Posterior cingulate gyrus (tissue), 11 donors: ENCODE measurements around the gene LRMDA.

Source experiments
- DNase-seq, 10 donors: peaks; one replicate each; pipeline versions ENCODE4 v3.0.0 to v3.0.0-alpha.2; 2020 to 2021; ENCODE audit warnings: mixed read lengths in 3 of 10
- intact Hi-C: fragments of 100-400 bp; cut with DNase I; formaldehyde crosslinking; loops from one replicate; pipeline ENCODE4 v1.15.1; 2023

The LRMDA gene

GRCh38 chr10:75652146-75652740, 220.8 kb downstream of the LRMDA start:
- DNase-seq: no peak
- intact Hi-C loops: no loop called here

DNA sequence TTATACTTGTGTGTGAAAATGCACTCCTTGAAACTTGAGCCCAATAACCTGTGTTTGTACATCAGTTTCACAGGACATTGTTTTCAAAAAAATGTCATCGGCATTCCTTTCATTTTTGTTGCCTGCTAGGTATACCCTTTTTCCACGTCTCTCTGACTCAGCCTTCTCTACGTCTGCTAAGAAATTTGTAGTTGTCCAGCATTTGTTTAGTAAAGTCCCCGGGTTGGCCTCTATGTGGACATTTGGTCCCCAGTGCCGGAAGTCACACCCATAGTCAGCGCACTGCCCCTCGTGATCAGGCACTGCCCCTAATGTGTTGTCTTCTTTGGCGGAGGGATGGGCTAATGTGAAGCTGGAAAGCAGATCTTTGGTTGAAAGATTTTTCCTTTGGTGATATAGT, 222.3 kb downstream of the LRMDA start:
- DNase-seq: no peak
- intact Hi-C loops: no loop called here

- DNase-seq: no peak
- intact Hi-C loops: no loop called here
Observed at GRCh38 chr10:75654171-75654771, 222.8 kb downstream of the LRMDA start.

DNA sequence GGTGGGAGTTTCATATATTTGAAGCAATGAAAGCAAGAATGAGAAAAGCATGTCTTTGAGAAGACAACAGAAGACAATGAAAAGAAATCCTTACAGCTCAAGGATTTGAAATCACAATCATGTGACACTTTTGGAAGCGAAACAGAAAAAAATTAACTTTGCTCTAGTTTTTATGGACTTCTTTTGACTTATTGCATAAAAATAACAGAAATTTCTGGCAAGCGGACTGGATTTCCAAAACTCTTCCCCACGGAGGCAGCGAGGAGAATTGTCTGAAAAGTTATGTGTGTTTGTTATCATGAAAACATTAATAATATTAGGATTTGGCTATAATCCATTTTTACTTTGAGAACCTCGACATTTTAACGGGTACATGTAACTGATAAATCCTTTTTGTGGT, 223.3 kb downstream of the LRMDA start:
- DNase-seq: no peak
- intact Hi-C loops: no loop called here

DNA sequence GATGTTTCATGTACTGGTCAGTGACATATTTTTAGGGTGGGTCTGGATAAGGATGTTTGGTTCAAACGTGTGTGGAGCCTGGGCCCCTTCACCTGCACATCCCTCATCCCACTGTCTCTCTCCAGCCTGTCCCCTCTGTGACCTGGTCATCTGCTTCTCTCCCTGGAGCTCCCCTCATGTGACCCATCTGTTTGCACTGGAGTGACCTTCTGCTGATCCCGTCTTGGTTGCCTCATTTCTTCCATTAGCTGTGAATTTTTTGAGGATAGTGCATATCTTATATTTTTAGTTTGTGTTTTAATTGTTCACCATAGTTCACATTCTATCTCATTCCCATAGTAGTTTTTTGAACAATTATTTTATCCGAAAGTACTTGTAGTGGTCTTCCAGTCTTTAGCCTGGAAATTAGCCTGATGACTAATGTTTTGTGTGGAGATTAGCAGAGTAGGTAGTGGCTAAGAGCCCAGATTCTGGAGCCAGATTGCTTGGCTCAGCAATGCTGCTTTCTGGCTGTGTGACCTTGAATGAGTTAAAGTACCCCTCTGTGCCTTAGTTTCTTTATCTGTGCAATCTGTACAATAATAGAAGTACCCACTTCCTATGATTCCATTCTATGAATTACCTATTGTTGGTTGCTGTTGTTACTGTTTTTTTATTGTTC, 224.5 kb downstream of the LRMDA start:
- intact Hi-C loops: no loop called here
- DNase-seq: no peak

DNA sequence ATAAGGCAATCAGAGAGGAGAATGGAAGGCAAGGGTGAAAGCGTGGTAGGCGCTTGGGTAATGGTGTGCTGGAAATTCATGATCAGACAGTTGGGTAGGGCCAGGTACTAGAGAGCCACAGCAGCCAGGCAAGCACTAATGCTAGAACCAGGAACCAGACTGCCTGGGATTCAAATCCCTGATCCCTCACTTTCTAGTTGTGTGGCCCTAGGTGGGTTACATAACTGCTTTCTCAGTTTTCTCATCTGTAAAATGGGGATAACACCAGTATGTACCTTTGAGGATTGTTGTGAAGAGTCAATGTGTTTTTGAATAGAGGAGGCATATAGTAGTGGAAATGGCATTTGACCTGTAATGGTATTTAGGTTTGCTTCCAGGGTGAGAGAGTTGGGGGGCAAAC, 225.9 kb downstream of the LRMDA start:
- intact Hi-C loops: no loop called here
- DNase-seq: no peak

GRCh38 chr10:75658036-75658435, 226.6 kb downstream of the LRMDA start:
- intact Hi-C loops: no loop called here
- DNase-seq: no peak

DNA sequence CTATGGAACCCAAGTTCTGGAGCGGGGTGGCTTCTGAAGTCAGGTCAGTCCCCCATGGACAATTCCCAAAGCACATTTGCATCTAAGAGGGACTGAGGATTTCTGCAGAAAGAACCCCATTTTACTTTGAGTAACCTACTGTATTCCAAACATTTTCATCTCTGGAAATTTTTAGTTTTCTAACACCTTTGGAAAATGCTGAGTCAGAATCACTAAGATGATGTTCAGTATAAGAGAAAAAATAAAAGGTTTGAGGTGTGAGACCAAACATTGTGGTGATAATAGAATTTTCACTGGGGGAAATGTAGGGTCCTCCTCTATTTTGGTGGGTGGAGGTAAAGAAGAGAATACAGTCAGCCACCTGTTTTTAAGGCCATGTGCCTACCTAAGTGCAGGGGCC, 227.1 kb downstream of the LRMDA start:
- no peak for DNase-seq
- intact Hi-C loops: no loop called here

GRCh38 chr10:75658915-75659314, 227.5 kb downstream of the LRMDA start:
- no peak for DNase-seq
- intact Hi-C loops: no loop called here

GRCh38 chr10:75660823-75661222, 229.4 kb downstream of the LRMDA start:
- DNase-seq: peak in 1 of 10 donors; percentile 78

GRCh38 chr10:75662715-75663114, 231.3 kb downstream of the LRMDA start:
- DNase-seq: no peak

More at GRCh38 chr10:75660823-75661222, 229.4 kb downstream of the LRMDA start:
- intact Hi-C loops: no loop called here

GRCh38 chr10:75663947-75664664, 232.7 kb downstream of the LRMDA start:
- DNase-seq: no peak
- intact Hi-C loops: no loop called here

More at GRCh38 chr10:75662715-75663114, 231.3 kb downstream of the LRMDA start:
- intact Hi-C loops: no loop called here

DNA sequence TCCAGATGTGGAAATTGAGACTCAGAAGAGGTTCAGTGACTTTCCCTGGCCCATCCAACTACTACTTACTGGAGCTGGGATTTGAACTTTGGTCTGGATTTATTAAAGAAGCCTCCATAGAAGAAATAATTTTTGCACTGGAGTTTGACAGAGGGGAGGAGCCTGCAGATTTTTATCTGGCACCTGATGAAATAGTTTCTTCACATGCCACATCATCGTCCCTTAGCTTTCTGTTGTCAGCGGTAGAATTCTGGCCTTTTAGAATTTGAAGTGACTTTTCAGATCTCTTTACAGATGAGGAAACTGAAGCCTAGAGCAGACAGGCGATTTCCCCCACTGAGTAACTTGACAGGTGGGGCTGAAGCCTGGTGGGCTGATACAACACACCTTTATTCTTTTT, 233.5 kb downstream of the LRMDA start:
- intact Hi-C loops: no loop called here
- DNase-seq: no peak

DNA sequence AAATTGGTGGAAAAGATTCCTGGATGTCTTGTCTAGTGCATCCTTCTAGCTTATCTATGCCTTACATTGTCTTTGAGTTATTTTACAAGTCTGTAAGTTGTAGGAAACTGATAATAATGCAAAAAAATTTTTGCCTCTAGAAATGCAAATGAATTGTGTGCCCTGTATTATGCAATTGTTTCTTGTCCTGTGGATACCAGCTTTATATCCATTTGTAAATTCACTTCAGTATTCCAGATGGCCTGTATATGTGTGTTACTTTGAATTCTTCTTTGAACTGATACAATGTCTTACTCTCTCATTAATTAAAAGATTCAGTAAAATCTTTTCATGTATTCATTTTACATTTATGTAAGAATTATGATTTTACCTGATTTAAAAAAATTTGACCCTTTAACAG, 234.3 kb downstream of the LRMDA start:
- no peak for DNase-seq
- intact Hi-C loops: no loop called here

DNA sequence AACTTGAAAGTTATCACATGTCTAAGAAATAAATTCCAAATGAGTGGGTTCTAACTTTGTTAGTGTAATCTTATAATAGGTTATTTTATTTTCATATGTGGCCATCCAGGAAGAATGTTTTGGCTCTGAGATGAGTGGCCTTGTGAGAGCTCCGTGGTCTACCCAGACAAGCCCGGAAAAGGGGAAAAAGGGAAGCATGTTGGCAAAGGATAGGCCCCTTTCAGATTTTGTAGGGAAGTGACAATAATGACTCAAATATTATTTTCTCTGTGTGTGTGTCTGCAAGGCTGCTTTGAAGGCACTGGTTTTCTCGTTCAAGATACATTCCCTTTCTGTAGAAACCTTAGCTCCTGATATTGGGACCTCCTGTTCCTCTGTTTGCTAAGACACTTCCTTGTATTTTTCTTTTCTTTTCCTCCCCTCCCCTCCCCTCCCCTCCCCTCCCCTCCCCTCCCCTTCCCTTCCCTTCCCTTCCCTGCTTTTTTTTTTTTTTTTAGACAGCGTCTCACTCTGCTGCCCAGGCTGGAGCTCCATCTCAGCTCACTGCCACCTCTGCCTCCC, 240.8 kb downstream of the LRMDA start:
- no peak for DNase-seq
- intact Hi-C loops: no loop called here

- intact Hi-C loops: no loop called here
- DNase-seq: no peak
Observed at GRCh38 chr10:75672842-75673241, 241.4 kb downstream of the LRMDA start.

GRCh38 chr10:75677541-75677940, 246.1 kb downstream of the LRMDA start:
- no peak for DNase-seq
- intact Hi-C loops: no loop called here

DNA sequence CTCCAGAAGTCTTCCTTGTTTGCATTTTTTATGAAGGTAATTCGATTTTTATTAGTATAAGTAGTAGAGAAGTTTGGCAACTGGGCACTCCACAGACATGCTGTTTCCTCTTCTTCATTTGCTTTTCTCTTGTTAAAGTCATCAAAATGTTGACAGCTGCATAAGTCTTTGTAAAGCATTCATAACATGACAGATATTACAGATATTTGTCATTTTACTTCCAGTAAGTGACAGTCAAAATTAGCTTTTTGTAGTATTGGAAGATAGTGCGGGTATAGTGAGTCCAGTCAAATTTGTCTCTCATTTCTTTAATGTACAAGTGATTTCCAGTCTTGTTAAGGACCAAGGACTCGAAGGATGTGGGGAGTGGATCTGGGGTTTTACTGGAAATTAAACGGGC, 247.1 kb downstream of the LRMDA start:
- DNase-seq: no peak
- intact Hi-C loops: no loop called here

GRCh38 chr10:75679536-75679935, 248.1 kb downstream of the LRMDA start:
- intact Hi-C loops: no loop called here
- no peak for DNase-seq

GRCh38 chr10:75681334-75681733, 249.9 kb downstream of the LRMDA start:
- no peak for DNase-seq
- intact Hi-C loops: no loop called here
